ENCODE results near the gene PLEKHA6.

- TF ChIP-seq, protein P1, sequence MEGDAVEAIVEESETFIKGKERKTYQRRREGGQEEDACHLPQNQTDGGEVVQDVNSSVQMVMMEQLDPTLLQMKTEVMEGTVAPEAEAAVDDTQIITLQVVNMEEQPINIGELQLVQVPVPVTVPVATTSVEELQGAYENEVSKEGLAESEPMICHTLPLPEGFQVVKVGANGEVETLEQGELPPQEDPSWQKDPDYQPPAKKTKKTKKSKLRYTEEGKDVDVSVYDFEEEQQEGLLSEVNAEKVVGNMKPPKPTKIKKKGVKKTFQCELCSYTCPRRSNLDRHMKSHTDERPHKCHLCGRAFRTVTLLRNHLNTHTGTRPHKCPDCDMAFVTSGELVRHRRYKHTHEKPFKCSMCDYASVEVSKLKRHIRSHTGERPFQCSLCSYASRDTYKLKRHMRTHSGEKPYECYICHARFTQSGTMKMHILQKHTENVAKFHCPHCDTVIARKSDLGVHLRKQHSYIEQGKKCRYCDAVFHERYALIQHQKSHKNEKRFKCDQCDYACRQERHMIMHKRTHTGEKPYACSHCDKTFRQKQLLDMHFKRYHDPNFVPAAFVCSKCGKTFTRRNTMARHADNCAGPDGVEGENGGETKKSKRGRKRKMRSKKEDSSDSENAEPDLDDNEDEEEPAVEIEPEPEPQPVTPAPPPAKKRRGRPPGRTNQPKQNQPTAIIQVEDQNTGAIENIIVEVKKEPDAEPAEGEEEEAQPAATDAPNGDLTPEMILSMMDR (conservative IDR thresholded peaks at IDR 0.05; ENCODE audit: low read depth in 2 of 2): no peak
- TF ChIP-seq EZH2 (IDR thresholded peaks at IDR 0.05; ENCODE audit: low read depth, unreplicated experiment) (no peak), POLR2AphosphoS5 (IDR thresholded peaks at IDR 0.05; ENCODE audit: low read depth) (no peak), CREB1 (CRISPR knock-in tag; IDR thresholded peaks at IDR 0.05; ENCODE audit: low read depth) (no peak), REST (IDR thresholded peaks at IDR 0.05; ENCODE audit: unreplicated experiment) (no peak), EZH2phosphoT487 (IDR thresholded peaks at IDR 0.05; ENCODE audit: unreplicated experiment) (no peak), ZNF114 (CRISPR knock-in tag; IDR thresholded peaks at IDR 0.05) (no peak)
- TF ChIP-seq, protein P2, sequence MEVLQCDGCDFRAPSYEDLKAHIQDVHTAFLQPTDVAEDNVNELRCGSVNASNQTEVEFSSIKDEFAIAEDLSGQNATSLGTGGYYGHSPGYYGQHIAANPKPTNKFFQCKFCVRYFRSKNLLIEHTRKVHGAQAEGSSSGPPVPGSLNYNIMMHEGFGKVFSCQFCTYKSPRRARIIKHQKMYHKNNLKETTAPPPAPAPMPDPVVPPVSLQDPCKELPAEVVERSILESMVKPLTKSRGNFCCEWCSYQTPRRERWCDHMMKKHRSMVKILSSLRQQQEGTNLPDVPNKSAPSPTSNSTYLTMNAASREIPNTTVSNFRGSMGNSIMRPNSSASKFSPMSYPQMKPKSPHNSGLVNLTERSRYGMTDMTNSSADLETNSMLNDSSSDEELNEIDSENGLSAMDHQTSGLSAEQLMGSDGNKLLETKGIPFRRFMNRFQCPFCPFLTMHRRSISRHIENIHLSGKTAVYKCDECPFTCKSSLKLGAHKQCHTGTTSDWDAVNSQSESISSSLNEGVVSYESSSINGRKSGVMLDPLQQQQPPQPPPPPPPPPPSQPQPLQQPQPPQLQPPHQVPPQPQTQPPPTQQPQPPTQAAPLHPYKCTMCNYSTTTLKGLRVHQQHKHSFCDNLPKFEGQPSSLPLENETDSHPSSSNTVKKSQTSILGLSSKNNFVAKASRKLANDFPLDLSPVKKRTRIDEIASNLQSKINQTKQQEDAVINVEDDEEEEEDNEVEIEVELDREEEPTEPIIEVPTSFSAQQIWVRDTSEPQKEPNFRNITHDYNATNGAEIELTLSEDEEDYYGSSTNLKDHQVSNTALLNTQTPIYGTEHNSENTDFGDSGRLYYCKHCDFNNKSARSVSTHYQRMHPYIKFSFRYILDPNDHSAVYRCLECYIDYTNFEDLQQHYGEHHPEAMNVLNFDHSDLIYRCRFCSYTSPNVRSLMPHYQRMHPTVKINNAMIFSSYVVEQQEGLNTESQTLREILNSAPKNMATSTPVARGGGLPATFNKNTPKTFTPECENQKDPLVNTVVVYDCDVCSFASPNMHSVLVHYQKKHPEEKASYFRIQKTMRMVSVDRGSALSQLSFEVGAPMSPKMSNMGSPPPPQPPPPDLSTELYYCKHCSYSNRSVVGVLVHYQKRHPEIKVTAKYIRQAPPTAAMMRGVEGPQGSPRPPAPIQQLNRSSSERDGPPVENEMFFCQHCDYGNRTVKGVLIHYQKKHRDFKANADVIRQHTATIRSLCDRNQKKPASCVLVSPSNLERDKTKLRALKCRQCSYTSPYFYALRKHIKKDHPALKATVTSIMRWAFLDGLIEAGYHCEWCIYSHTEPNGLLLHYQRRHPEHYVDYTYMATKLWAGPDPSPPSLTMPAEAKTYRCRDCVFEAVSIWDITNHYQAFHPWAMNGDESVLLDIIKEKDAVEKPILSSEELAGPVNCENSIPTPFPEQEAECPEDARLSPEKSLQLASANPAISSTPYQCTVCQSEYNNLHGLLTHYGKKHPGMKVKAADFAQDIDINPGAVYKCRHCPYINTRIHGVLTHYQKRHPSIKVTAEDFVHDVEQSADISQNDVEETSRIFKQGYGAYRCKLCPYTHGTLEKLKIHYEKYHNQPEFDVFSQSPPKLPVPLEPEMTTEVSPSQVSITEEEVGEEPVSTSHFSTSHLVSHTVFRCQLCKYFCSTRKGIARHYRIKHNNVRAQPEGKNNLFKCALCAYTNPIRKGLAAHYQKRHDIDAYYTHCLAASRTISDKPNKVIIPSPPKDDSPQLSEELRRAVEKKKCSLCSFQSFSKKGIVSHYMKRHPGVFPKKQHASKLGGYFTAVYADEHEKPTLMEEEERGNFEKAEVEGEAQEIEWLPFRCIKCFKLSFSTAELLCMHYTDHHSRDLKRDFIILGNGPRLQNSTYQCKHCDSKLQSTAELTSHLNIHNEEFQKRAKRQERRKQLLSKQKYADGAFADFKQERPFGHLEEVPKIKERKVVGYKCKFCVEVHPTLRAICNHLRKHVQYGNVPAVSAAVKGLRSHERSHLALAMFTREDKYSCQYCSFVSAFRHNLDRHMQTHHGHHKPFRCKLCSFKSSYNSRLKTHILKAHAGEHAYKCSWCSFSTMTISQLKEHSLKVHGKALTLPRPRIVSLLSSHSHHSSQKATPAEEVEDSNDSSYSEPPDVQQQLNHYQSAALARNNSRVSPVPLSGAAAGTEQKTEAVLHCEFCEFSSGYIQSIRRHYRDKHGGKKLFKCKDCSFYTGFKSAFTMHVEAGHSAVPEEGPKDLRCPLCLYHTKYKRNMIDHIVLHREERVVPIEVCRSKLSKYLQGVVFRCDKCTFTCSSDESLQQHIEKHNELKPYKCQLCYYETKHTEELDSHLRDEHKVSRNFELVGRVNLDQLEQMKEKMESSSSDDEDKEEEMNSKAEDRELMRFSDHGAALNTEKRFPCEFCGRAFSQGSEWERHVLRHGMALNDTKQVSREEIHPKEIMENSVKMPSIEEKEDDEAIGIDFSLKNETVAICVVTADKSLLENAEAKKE (CRISPR knock-in tag; IDR thresholded peaks at IDR 0.05): no peak
Observed at GRCh38 chr1:204271970-204272369, 87.8 kb downstream of the PLEKHA6 start.

All from GM23338 (cell line).